ENCODE data around the gene ELL2.

DNA sequence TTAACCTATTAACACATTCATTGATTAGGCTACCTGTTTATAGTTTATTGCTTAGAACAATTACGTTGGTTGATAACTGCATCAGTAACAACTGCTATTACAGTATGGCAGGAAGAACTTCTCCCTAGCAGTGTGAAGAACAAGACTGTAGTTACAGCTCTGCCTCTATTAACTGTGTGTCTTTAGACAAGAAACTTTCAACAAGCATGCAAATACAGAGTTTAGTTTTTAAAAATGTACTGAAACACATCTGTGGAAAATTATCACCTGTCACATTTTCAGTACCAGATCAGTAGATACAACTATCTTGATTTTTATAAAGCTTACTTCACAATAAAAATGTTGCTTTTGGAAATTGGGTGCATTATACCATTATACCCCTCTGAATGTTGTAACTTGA lies 22.2 kb downstream of the ELL2 start:
- no peak for TF ChIP-seq POLR2A (IDR thresholded peaks at IDR 0.05; ENCODE audit: low read depth, low read length)
- TF ChIP-seq POLR2AphosphoS5 (IDR thresholded peaks at IDR 0.05; ENCODE audit: low read depth, low read length) = no peak
- no peak for TF ChIP-seq POU2F2 (IDR thresholded peaks at IDR 0.05; ENCODE audit: low read depth, low read length)
- TF ChIP-seq TAF1 (IDR thresholded peaks at IDR 0.05; ENCODE audit: low read depth, low read length) = no peak
